Measurements from ENCODE around the gene SLC35D2.
A peak's percentile ranks its signal among the peaks of the same experiment; 100 is the strongest.
"Not testable (repeated sequence)": the region's sequence is repeated elsewhere in the genome, so short reads cannot be mapped to it uniquely, and the experiment has no call there.

Gene SLC35D2

GRCh38 chr9:96400132-96400910 is 16.8 kb upstream of the SLC35D2 start:
- no peak for DNase-seq
- ATAC-seq, result no peak

- ATAC-seq (no peak), DNase-seq (no peak)
Observed at GRCh38 chr9:96399325-96399633, 15.8 kb upstream of the SLC35D2 start.

GRCh38 chr9:96398582-96399324 is 15.2 kb upstream of the SLC35D2 start:
- ATAC-seq (peak; percentile 46), DNase-seq (no peak)

- no peak for DNase-seq
- ATAC-seq, result no peak
Observed at GRCh38 chr9:96395964-96396363, 12.5 kb upstream of the SLC35D2 start.

- DNase-seq (no peak), ATAC-seq (no peak)
Observed at GRCh38 chr9:96394832-96395496, 11.5 kb upstream of the SLC35D2 start.

- ATAC-seq (no peak), DNase-seq (no peak)
Observed at GRCh38 chr9:96392263-96392662, 8.8 kb upstream of the SLC35D2 start.

GRCh38 chr9:96391021-96391765 is 7.7 kb upstream of the SLC35D2 start:
- DNase-seq (no peak), ATAC-seq (no peak)

GRCh38 chr9:96388144-96388543 is 4.6 kb upstream of the SLC35D2 start:
- no peak for DNase-seq

GRCh38 chr9:96386157-96386556 is 2.6 kb upstream of the SLC35D2 start:
- DNase-seq (no peak), ATAC-seq (no peak)

More at GRCh38 chr9:96388144-96388543, 4.6 kb upstream of the SLC35D2 start:
- ATAC-seq, result no peak

GRCh38 chr9:96382839-96383164 is 709 bp downstream of the SLC35D2 start:
- ATAC-seq, result no peak
- no peak for DNase-seq

- ATAC-seq, result peak; percentile 42
- DNase-seq, result no peak
Observed at GRCh38 chr9:96382175-96382574, 1.3 kb downstream of the SLC35D2 start.

GRCh38 chr9:96381696-96382095 is 1.8 kb downstream of the SLC35D2 start:
- no peak for ATAC-seq
- DNase-seq, result no peak

GRCh38 chr9:96381125-96381524 is 2.4 kb downstream of the SLC35D2 start:
- no peak for DNase-seq
- no peak for ATAC-seq

GRCh38 chr9:96379461-96379860 is 4.0 kb downstream of the SLC35D2 start:
- ATAC-seq (no peak), DNase-seq (no peak)

GRCh38 chr9:96378187-96378586 is 5.3 kb downstream of the SLC35D2 start:
- DNase-seq (no peak), ATAC-seq (no peak)

GRCh38 chr9:96376891-96377874 is 6.3 kb downstream of the SLC35D2 start:
- ATAC-seq, result no peak
- DNase-seq, result no peak

- ATAC-seq, DNase-seq: not testable (repeated sequence)
Observed at GRCh38 chr9:96375507-96375906, 8.0 kb downstream of the SLC35D2 start.

GRCh38 chr9:96367943-96368342 is 15.6 kb downstream of the SLC35D2 start:
- DNase-seq (no peak), ATAC-seq (no peak)

GRCh38 chr9:96363175-96363967 is 20.1 kb downstream of the SLC35D2 start:
- DNase-seq (no peak), ATAC-seq (no peak)

- not testable (repeated sequence) for ATAC-seq
Observed at GRCh38 chr9:96362119-96362518, 21.4 kb downstream of the SLC35D2 start.

More at GRCh38 chr9:96362119-96362518, 21.4 kb downstream of the SLC35D2 start:
- DNase-seq, result not testable (repeated sequence)
